Measurements from ENCODE around the gene C6orf15. TPM values are rescaled to one million over a fixed set of nuclear protein-coding genes. Genes with fewer than 3 reads are reported as not detected.
A peak's percentile ranks its signal among the peaks of the same experiment; 100 is the strongest.

Gene C6orf15
- total RNA-seq, 1 experiment from 2014 or later: not detected

DNA sequence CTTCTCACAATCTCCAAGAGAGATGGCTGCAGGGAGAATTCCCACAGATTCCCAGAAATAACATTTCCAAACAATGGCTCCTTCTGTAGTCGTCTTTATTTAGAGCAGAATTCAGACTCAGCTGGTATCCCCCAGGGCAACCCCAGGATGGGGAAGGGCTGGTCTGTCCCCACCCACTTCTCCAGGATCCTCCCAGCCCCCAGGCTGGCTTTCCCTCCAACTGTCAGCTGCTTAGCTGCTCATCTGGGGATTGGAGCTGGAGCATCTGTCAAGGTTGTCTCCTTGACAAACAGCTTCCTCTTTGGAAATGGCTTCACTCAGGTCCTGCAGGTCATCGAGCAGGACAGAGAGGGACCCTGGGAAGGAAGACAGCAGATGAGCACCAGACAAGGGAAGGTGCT lies 30.0 kb upstream of the C6orf15 start:
- Histone ChIP-seq H3K4me3 (ENCODE audit: insufficient read depth, low read depth, low read length) (no peak overlapping the region), H3K27me3 (ENCODE audit: control insufficient read depth, insufficient read depth, low read length) (no peaks in the 10 kb centered on the region), H3K36me3 (replicated peaks; ENCODE audit: control insufficient read depth, insufficient read depth, low read length) (peaks cover 18% of the 10 kb centered on the region)
- DNase-seq: no peak

DNA sequence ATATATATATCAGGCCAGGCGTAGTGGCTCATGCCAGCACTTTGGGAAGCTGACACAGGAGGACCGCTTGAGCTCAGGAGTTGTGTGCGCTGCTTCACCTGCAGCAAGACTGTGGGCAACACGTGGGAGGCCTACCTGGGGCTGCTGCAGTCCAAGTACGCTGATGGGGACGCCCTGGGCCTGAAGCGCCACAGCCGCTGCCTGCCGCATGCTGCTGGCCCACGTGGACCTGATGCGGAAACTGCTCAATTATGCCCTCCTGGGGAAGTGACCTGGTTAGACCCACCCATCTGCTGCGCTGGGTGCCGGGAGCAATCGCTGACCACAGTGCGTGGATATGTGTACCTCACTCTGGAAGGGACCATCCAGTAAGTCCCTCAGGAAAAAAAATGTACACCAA lies 28.3 kb upstream of the C6orf15 start:
- Histone ChIP-seq H3K36me3 (replicated peaks; ENCODE audit: control insufficient read depth, insufficient read depth, low read length) (peaks cover 18% of the 10 kb centered on the region), H3K4me3 (ENCODE audit: insufficient read depth, low read depth, low read length) (no peak overlapping the region), H3K27me3 (ENCODE audit: control insufficient read depth, insufficient read depth, low read length) (no peaks in the 10 kb centered on the region)
- no peak for DNase-seq

GRCh38 chr6:31139599-31139998 lies 27.2 kb upstream of the C6orf15 start:
- DNase-seq: peak; percentile 87
- no peaks in the 10 kb centered on the region for H3K27me3 ChIP-seq (ENCODE audit: control insufficient read depth, insufficient read depth, low read length)
- H3K36me3 ChIP-seq (replicated peaks; ENCODE audit: control insufficient read depth, insufficient read depth, low read length): peaks cover 10% of the 10 kb centered on the region

DNA sequence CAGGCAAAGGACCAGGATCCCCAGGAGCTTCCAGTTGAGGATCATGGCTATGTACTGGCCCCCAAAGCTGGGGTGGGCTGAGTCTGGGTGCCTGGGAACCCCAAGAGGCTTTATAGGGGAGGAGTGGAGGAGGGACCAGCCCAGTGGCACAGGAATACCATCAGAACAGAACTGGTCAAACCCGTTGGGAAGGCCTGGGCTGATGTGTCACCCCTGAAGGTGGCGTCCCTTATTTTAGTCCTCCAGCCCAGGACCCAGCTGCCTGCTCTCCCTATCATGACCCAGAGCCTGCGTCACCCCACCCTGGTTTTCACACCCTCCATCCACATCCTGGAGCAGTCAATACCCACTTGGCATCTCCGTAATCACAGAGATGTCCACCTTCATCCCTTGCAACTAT lies 26.6 kb upstream of the C6orf15 start, which contains the start of gene PSORS1C2:
TSS of gene PSORS1C2 (minus strand) at position 85 of the 400 bp plus-strand sequence. CDS start at position 45, 40 bp downstream.
- peaks cover 8% of the 10 kb centered on the region for H3K36me3 ChIP-seq (replicated peaks; ENCODE audit: control insufficient read depth, insufficient read depth, low read length)
- H3K27me3 ChIP-seq (ENCODE audit: control insufficient read depth, insufficient read depth, low read length): no peaks in the 10 kb centered on the region
- no peak for DNase-seq
- no peak within 1 kb of the TSS for H3K4me3 ChIP-seq (ENCODE audit: insufficient read depth, low read depth, low read length)

More at GRCh38 chr6:31139599-31139998, 27.2 kb upstream of the C6orf15 start:
- H3K4me3 ChIP-seq (ENCODE audit: insufficient read depth, low read depth, low read length): no peak overlapping the region

GRCh38 chr6:31135710-31136109 lies 23.3 kb upstream of the C6orf15 start:
- H3K4me3 ChIP-seq (ENCODE audit: insufficient read depth, low read depth, low read length): no peak overlapping the region
- no peak for DNase-seq
- H3K36me3 ChIP-seq (replicated peaks; ENCODE audit: control insufficient read depth, insufficient read depth, low read length): no peaks in the 10 kb centered on the region
- no peaks in the 10 kb centered on the region for H3K27me3 ChIP-seq (ENCODE audit: control insufficient read depth, insufficient read depth, low read length)

DNA sequence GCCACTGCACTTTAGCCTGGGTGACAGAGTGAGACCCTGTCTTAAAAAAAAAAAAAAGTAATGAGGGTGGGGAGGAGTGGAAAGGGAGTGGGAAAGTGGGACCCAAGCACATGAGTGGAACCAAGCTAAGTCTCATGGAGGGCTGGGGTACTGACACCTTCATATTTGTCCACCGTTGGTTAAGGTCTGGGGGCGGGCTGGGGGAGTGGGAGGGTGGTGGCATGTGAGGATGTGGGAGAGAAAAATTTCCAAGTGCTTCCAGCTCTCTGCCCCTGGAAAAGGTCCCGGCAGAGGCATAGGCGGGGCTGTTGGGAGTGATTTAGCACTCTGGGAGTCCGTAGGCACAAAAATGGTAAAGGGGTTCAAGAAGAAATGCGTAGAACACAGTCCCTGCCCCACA lies 20.4 kb upstream of the C6orf15 start:
- H3K4me3 ChIP-seq (ENCODE audit: insufficient read depth, low read depth, low read length): no peak overlapping the region
- no peaks in the 10 kb centered on the region for H3K36me3 ChIP-seq (replicated peaks; ENCODE audit: control insufficient read depth, insufficient read depth, low read length)
- H3K27me3 ChIP-seq (ENCODE audit: control insufficient read depth, insufficient read depth, low read length): no peaks in the 10 kb centered on the region
- no peak for DNase-seq

GRCh38 chr6:31131595-31131994 lies 19.2 kb upstream of the C6orf15 start:
- Histone ChIP-seq H3K27me3 (ENCODE audit: control insufficient read depth, insufficient read depth, low read length) (no peaks in the 10 kb centered on the region), H3K4me3 (ENCODE audit: insufficient read depth, low read depth, low read length) (no peak overlapping the region), H3K36me3 (replicated peaks; ENCODE audit: control insufficient read depth, insufficient read depth, low read length) (no peaks in the 10 kb centered on the region)
- peak; percentile 41 for DNase-seq

- DNase-seq: no peak
- H3K4me3 ChIP-seq (ENCODE audit: insufficient read depth, low read depth, low read length): no peak overlapping the region
- H3K36me3 ChIP-seq (replicated peaks; ENCODE audit: control insufficient read depth, insufficient read depth, low read length): no peaks in the 10 kb centered on the region
- no peaks in the 10 kb centered on the region for H3K27me3 ChIP-seq (ENCODE audit: control insufficient read depth, insufficient read depth, low read length)
Measured at GRCh38 chr6:31130751-31131150, 18.4 kb upstream of the C6orf15 start.

- Histone ChIP-seq H3K4me3 (ENCODE audit: insufficient read depth, low read depth, low read length) (no peak overlapping the region), H3K36me3 (replicated peaks; ENCODE audit: control insufficient read depth, insufficient read depth, low read length) (no peaks in the 10 kb centered on the region), H3K27me3 (ENCODE audit: control insufficient read depth, insufficient read depth, low read length) (no peaks in the 10 kb centered on the region)
- DNase-seq: no peak
Measured at GRCh38 chr6:31129130-31129529, 16.8 kb upstream of the C6orf15 start.

- Histone ChIP-seq H3K4me3 (ENCODE audit: insufficient read depth, low read depth, low read length) (no peak overlapping the region), H3K27me3 (ENCODE audit: control insufficient read depth, insufficient read depth, low read length) (no peaks in the 10 kb centered on the region), H3K36me3 (replicated peaks; ENCODE audit: control insufficient read depth, insufficient read depth, low read length) (no peaks in the 10 kb centered on the region)
- DNase-seq: peak; percentile 89
Measured at GRCh38 chr6:31128093-31128676, 15.8 kb upstream of the C6orf15 start.

- no peak overlapping the region for H3K4me3 ChIP-seq (ENCODE audit: insufficient read depth, low read depth, low read length)
- DNase-seq: no peak
- no peaks in the 10 kb centered on the region for H3K36me3 ChIP-seq (replicated peaks; ENCODE audit: control insufficient read depth, insufficient read depth, low read length)
- no peaks in the 10 kb centered on the region for H3K27me3 ChIP-seq (ENCODE audit: control insufficient read depth, insufficient read depth, low read length)
Measured at GRCh38 chr6:31126396-31127175, 14.2 kb upstream of the C6orf15 start.

DNA sequence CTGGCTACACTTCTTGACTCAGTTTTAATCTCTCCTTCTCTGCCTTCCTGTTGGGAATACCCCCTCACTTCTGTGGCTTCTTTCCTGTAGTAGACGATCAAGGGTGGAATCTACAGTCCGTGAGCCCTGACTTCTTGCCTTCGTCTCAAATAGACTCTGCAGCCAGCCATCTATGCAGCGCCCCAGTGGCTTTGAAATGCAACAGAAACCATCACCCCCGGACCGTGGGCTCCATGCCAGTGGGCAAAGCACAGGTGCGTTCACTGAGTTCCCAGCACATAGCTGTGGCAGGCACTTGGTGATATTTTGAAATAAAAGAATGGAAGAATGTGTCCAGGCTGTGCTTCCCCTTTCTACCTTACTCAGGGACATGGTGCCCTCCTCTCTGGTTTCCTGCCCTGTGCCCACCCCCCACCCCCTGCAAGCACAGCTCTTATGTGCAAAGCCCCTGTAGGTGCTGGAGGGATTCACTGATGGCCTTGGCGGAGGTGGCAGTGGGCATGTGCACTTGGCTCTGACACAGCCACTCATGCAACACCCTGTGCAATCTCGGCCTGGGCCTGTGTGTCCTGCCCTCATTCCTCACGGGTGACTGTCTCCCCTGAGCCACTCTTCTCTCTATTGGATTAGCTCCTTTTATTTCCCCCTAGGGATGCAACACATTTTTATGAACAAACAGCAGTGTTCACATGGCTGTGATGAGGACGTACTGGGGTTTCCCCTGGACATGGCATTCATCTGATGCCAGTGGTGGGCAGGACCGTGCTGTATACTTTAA lies 13.4 kb upstream of the C6orf15 start:
- Histone ChIP-seq H3K36me3 (replicated peaks; ENCODE audit: control insufficient read depth, insufficient read depth, low read length) (no peaks in the 10 kb centered on the region), H3K27me3 (ENCODE audit: control insufficient read depth, insufficient read depth, low read length) (no peaks in the 10 kb centered on the region), H3K4me3 (ENCODE audit: insufficient read depth, low read depth, low read length) (no peak overlapping the region)
- no peak for DNase-seq

DNA sequence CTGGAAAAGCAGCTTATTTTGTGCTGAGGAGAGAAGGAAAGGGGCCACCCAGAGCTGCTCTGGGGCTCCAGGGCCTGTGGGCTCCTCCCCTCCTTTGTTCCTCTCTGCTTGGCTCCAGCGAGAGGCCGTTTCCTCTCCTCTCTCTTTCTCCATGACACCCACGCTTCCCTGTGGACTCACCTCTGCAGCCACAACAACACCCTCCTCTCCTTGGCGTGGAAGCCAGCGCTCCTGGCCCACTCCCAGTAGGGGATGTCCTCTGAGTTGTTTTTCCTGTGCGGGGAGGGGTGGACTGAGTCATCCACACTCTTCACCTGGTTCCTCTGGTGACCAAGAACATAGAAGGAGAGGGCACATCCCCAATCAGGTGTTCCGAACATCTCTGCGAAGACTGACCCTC lies 12.8 kb upstream of the C6orf15 start:
- no peak overlapping the region for H3K4me3 ChIP-seq (ENCODE audit: insufficient read depth, low read depth, low read length)
- DNase-seq: peak; percentile 51
- no peaks in the 10 kb centered on the region for H3K36me3 ChIP-seq (replicated peaks; ENCODE audit: control insufficient read depth, insufficient read depth, low read length)
- H3K27me3 ChIP-seq (ENCODE audit: control insufficient read depth, insufficient read depth, low read length): no peaks in the 10 kb centered on the region

- Histone ChIP-seq H3K27me3 (ENCODE audit: control insufficient read depth, insufficient read depth, low read length) (no peaks in the 10 kb centered on the region), H3K4me3 (ENCODE audit: insufficient read depth, low read depth, low read length) (no peak overlapping the region), H3K36me3 (replicated peaks; ENCODE audit: control insufficient read depth, insufficient read depth, low read length) (no peaks in the 10 kb centered on the region)
- DNase-seq: peak; percentile 32
Measured at GRCh38 chr6:31122791-31123706, 10.7 kb upstream of the C6orf15 start.
